ENCODE measurements around the gene LRMDA.

The LRMDA gene

GRCh38 chr10:76017733-76018433 is 586.5 kb downstream of the LRMDA start:
- Histone ChIP-seq H3K27me3 (ENCODE audit: low read depth, low read length) (no peaks in the 10 kb centered on the region), H3K79me2 (ENCODE audit: low read length) (no peaks in the 10 kb centered on the region), H4K20me1 (ENCODE audit: insufficient read depth, low read length) (no peaks in the 10 kb centered on the region), H3K4me3 (ENCODE audit: low read length) (no peak overlapping the region), H3K36me3 (replicated peaks; ENCODE audit: low read depth, low read length) (no peaks in the 10 kb centered on the region), H3K9me3 (ENCODE audit: insufficient read depth, low read length) (no peaks in the 10 kb centered on the region), H3K27ac (ENCODE audit: low read length) (no peak overlapping the region), H3K9ac (ENCODE audit: low read length) (no peak overlapping the region), H2AFZ (ENCODE audit: low read depth, low read length) (no peak overlapping the region), H3K4me2 (ENCODE audit: low read length) (no peak overlapping the region), H3K4me1 (ENCODE audit: low read length) (no peaks in the 10 kb centered on the region)
- TF ChIP-seq CTCF (IDR thresholded peaks at IDR 0.05; ENCODE audit: low read depth, low read length) = no peak
- TF ChIP-seq EZH2phosphoT487 (IDR thresholded peaks at IDR 0.05; ENCODE audit: low read depth) = no peak

- no peak overlapping the region for H2AFZ ChIP-seq (ENCODE audit: low read depth, low read length)
- no peaks in the 10 kb centered on the region for H4K20me1 ChIP-seq (ENCODE audit: insufficient read depth, low read length)
- no peaks in the 10 kb centered on the region for H3K79me2 ChIP-seq (ENCODE audit: low read length)
- no peaks in the 10 kb centered on the region for H3K9me3 ChIP-seq (ENCODE audit: insufficient read depth, low read length)
- H3K36me3 ChIP-seq (replicated peaks; ENCODE audit: low read depth, low read length) = no peaks in the 10 kb centered on the region
- no peak overlapping the region for H3K9ac ChIP-seq (ENCODE audit: low read length)
- H3K4me1 ChIP-seq (ENCODE audit: low read length) = no peaks in the 10 kb centered on the region
- H3K27ac ChIP-seq (ENCODE audit: low read length) = no peak overlapping the region
- TF ChIP-seq CTCF (IDR thresholded peaks at IDR 0.05; ENCODE audit: low read depth, low read length) = no peak
- no peak overlapping the region for H3K4me2 ChIP-seq (ENCODE audit: low read length)
- H3K27me3 ChIP-seq (ENCODE audit: low read depth, low read length) = no peaks in the 10 kb centered on the region
- no peak overlapping the region for H3K4me3 ChIP-seq (ENCODE audit: low read length)
Measured at GRCh38 chr10:76020630-76021029, 589.2 kb downstream of the LRMDA start.

- TF ChIP-seq EZH2phosphoT487 (IDR thresholded peaks at IDR 0.05; ENCODE audit: low read depth) (no peak), CTCF (IDR thresholded peaks at IDR 0.05; ENCODE audit: low read depth, low read length) (no peak)
- no peaks in the 10 kb centered on the region for H3K79me2 ChIP-seq (ENCODE audit: low read length)
- H3K36me3 ChIP-seq (replicated peaks; ENCODE audit: low read depth, low read length) = no peaks in the 10 kb centered on the region
- no peak overlapping the region for H3K4me3 ChIP-seq (ENCODE audit: low read length)
- no peak overlapping the region for H3K27ac ChIP-seq (ENCODE audit: low read length)
- H2AFZ ChIP-seq (ENCODE audit: low read depth, low read length) = no peak overlapping the region
- no peak overlapping the region for H3K4me2 ChIP-seq (ENCODE audit: low read length)
- no peaks in the 10 kb centered on the region for H3K27me3 ChIP-seq (ENCODE audit: low read depth, low read length)
- H3K9me3 ChIP-seq (ENCODE audit: insufficient read depth, low read length) = no peaks in the 10 kb centered on the region
- H3K4me1 ChIP-seq (ENCODE audit: low read length) = no peaks in the 10 kb centered on the region
- H3K9ac ChIP-seq (ENCODE audit: low read length) = no peak overlapping the region
- no peaks in the 10 kb centered on the region for H4K20me1 ChIP-seq (ENCODE audit: insufficient read depth, low read length)
Measured at GRCh38 chr10:76021398-76021797, 590.0 kb downstream of the LRMDA start.

GRCh38 chr10:76022366-76022765 is 590.9 kb downstream of the LRMDA start:
- Histone ChIP-seq H3K79me2 (ENCODE audit: low read length) (no peaks in the 10 kb centered on the region), H3K9me3 (ENCODE audit: insufficient read depth, low read length) (no peaks in the 10 kb centered on the region), H3K27me3 (ENCODE audit: low read depth, low read length) (no peaks in the 10 kb centered on the region), H3K4me1 (ENCODE audit: low read length) (no peaks in the 10 kb centered on the region), H3K4me2 (ENCODE audit: low read length) (no peak overlapping the region), H2AFZ (ENCODE audit: low read depth, low read length) (no peak overlapping the region), H3K27ac (ENCODE audit: low read length) (no peak overlapping the region), H3K4me3 (ENCODE audit: low read length) (no peak overlapping the region), H3K36me3 (replicated peaks; ENCODE audit: low read depth, low read length) (no peaks in the 10 kb centered on the region), H3K9ac (ENCODE audit: low read length) (no peak overlapping the region), H4K20me1 (ENCODE audit: insufficient read depth, low read length) (no peaks in the 10 kb centered on the region)
- TF ChIP-seq EZH2phosphoT487 (IDR thresholded peaks at IDR 0.05; ENCODE audit: low read depth) = no peak
- TF ChIP-seq CTCF (IDR thresholded peaks at IDR 0.05; ENCODE audit: low read depth, low read length) = no peak

All from OCI-LY3 (cell line).